Central memory CD4-positive, alpha-beta T cell (primary cell): ENCODE results near the gene HS6ST2.
"Not testable (repeated sequence)": the region's sequence is repeated elsewhere in the genome, so short reads cannot be mapped to it uniquely, and the experiment has no call there.

Source experiments
- DNase-seq: peaks from one replicate; pipeline ENCODE4 v3.0.0; 2022

Gene HS6ST2

DNA sequence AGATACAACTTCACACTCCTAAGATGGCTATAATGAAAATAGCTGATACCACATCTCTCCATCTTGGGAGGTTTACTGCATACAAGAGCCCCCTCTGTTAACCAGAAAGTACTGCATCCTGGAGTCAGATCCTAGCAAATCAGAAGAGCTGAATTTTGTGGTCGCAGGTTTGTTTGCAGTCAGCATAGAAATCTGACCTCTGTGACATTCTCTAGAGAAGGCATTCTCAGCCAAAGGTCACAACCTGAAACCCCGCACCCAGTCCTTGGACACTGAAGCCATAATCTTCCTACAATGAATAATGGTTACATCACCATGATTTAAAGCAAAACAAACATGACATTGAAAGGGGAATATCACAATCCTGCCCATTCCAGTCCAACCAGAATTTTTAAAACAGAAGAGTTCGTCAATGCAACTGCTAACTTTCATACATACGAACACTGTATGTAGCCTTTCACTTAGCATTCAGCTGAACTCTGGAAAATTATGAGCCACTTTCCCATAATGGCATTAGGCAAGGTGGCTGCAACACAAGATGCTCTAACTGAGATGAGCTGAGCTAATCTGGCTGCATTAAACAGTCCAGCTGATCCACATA lies 17.6 kb downstream of the HS6ST2 start:
- no peak for DNase-seq

DNA sequence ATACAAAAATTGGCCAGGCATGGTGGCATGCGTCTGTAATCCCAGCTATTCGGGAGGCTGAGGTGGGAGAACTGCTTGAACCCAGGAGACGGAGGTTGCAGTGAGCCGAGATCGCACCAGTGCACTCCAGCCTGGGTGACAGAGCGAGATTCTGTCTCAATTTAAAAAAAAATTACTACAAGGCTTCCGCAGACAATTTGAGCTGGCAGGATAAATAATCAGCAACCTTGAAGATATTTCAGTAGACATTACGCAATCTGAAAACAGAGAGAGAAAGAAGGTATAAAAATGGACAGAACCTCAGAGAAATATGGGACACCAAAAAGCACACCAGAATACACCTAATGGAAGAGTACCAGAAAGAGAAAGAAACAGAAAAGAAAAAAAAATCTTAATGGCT lies 25.3 kb downstream of the HS6ST2 start:
- no peak for DNase-seq

DNA sequence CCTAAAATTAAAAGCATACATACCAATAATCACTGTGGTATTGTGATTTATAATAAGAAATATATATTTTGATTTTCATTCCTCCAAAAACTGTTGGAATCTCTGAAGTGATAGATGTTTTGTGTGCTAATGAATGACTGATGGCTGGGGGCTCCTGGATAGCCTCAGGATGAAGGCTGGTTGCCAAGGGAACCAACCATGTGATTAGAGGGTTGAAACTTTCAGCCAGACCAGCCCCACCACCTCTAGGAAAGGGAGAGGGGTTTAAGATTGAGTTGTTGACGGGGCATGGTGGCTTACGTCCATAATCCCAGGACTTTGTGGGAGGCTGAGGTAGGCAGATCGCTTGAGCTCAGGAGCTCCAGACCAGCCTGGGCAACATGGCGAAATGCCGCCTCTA lies 34.0 kb downstream of the HS6ST2 start:
- no peak for DNase-seq

DNA sequence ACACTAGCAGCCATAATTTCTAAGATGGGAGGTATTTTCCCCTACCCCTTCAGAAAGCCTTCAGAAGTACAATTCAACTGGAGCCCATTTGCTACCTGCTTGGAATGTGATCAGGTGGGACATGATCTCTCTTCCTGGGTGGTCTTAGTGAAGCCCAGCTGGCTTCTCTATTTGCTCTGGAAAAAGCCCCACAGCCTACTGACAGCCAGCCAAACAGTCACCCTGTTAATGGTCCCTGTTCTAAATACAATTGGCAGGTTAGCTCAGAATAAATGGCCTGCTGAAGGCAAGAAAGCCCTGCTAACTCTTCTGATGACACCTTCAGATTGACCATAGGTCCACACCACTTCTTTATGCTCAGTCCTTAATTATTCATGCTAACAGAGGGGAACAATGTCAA lies 39.9 kb downstream of the HS6ST2 start:
- no peak for DNase-seq

DNA sequence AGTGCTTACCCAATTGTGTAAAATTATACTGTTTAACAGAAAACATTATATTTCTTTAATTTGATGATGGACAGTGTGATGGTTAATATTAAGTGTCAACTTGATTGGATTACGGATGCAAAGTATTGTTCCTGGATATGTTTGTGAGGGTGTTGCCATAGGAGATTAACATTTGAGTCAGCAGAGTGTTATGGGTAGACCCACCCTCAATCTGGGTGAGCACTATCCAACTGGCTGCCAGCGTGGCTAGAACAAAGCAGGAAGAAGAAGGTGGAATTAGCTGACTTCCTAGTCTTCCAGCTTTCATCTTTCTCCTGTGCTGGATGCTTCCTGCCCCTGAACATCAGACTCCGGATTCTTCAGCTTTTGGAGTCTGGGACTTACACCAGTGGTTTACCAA lies 42.1 kb downstream of the HS6ST2 start:
- DNase-seq = no peak

DNA sequence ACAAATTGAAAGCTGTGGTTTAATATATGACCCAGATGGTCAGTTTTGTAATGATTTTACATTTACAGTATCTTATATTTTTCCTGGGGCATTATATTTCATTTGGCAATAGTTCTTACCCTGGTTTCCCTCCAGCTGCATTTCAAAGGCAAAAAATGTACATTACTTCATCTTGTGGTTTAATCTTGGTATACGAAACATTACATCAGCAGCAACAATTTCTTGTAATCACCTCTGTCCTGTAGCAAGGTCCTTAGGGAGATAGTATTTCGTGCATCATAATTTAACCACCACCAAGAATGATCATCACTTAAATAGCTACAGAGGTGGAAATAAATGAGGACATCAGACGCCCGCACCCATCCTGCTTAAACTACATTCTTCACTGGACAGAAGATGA lies 48.8 kb downstream of the HS6ST2 start:
- DNase-seq = no peak

DNA sequence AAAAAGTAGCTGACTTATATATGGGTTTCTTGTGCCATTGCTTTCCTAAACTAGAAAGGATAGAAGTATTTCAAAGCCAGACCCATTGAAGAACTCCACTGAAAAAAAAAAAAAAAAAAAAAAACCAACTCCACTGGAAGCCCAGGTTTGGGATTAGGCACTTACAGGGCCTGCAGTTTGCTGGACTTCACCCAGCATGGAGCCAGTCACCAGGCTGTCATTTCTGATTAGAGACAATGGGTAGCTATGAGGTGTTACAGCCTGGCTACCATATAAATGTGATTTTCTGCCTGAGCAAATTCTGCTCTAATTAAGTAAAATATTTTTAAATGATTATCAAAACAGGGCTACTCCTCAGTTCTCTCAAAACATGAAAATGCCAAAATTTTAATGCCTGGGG lies 49.5 kb downstream of the HS6ST2 start:
- DNase-seq = no peak

DNA sequence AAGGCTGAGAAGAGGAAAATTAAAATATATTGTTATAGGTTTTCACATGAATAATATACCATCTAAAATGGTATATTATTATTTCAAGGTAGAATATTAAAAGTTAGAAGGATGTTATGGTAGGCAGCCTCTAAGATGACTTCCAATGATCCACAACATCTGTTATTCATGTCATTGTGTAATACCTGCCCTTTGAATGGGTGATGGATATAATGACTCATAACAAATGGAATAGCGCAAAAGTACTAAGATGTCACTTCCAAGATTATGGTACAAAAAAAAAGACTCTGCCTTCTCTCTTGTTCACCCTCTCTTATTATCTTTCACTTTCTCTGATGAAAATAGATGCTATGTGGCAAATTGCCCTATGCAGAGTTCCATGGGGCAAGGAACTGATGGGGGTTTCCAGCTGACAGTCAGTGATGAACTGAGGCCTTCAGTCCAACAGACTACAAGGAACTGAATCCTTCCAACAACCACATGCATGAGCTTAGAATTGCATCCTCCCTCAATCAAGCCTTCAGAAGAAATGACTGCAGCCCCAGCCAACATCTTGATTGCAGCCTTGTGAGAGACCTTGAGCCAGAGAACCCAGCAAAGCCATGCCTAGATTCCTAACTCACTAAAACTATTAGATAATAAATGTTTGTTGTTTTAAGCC lies 57.7 kb downstream of the HS6ST2 start:
- no peak for DNase-seq

DNA sequence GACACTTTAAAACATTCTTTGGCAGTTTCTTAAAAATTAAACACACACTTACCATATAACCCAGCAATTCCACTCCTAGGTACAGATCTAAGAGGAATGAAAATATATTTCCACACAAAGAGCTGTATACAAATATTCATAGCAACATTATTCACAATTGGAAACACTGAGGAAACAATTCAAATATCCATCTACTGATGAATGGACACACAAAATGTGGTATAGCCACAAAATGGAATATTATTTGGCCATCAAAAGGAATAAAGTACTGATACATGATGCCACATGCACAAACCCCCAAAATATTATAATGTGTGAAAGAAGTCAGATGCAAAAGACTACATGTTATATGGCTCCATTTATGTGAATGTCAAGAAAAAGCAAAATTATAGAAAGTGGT lies 70.9 kb downstream of the HS6ST2 start:
- DNase-seq = no peak

DNA sequence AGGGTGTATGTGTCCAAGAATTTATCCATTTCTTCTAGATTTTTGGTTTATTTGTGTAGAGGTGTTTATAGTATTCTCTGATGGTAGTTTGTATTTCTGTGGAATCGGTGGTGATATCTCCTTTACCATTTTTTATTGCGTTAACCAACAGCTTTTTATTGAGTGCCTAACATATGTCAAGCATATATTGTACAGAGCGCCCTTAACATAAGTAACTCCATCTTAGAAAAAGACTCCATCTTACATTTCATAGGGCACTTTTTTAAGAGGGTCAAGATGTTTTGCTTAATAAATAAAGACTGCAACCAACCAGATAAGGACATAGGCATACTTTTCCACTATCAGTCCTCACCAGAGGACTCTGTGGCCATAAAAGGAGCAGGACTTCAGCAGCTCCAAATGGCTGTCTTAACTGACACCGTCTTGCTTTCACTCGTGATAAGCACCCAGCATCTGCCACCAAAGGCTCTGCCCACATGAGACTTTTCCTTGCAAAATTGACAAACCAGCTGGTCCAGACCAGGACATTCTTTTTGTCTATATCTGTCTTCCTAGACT lies 75.0 kb downstream of the HS6ST2 start:
- DNase-seq = no peak

DNA sequence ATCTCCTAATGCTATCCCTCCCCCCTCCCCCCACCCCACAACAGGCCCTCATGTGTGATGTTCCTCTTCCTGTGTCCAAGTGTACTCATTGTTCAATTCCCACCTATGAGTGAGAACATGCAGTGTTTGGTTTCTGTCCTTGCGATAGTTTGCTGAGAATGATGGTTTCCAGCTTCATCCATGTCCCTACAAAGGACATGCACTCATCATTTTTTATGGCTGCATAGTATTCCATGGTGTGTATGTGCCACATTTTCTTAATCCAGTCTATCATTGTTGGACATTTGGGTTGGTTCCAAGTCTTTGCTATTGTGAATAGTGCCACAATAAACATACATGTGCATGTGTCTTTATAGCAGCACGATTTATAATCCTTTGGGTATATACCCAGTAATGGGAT lies 77.7 kb downstream of the HS6ST2 start:
- not testable (repeated sequence) for DNase-seq

DNA sequence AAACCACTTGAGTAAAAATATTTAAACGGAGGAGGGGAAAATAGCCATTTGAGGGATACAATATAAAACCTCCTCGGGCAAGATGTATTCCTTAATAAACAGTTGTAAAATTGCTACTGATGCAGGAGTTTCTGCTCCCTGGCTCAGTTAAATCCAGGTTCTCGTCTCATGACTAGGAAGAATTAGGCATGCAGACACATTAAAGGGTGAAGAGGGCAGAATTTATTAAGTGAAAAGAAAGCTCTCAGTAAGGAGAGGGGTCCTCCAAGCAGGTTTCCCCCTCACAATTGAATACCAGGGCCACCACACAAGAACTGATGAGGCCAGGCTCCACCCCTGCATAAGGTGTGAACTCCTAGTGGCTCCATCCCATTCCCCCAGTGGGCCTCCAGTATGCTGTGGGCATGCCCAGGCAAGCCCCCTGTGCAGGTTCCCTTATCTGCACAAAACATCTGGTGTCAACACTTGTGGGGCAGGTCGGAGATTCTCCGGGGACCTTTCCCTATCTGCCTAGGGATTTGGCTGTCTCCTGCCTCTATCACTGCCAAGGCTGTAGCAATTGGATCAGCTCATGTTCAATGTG lies 80.4 kb downstream of the HS6ST2 start:
- DNase-seq = no peak

DNA sequence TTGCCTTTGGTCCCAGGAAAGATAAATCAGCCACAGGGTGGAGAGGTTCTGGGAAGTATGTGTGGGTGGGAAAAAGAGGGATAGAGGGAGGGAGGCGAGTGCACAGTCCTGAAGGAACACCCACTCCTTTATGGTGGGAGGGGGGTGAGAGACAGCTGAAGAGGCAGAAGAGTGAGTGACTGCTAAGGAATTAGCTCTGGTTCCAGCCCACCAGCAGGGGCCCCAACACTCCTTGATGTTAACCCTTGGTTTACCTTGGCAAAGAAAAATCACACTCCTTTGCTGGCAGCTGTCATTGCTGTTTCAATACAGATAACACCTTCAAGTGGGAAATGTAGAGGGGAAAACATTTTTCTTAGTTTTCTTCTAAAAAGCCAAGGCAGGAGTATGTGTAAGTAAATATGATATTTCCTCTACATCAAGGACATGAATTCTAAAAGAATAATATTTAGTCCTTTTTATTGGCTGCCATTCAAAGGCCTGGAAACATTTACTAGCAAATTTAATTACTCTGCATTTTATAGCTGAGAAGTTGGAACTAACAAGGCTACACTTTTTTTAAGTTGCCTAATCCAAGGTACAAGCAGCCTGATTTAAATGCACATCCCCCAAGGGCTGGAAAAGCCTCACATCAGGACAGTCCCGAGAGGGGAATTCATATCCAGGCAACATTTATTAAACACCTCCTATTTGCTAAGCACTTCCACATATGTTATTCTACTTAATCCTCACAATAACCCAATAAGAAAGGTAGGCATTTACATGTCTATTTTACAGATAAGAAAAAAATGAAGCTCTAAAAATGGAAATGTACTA lies 81.7 kb downstream of the HS6ST2 start:
- DNase-seq = no peak

DNA sequence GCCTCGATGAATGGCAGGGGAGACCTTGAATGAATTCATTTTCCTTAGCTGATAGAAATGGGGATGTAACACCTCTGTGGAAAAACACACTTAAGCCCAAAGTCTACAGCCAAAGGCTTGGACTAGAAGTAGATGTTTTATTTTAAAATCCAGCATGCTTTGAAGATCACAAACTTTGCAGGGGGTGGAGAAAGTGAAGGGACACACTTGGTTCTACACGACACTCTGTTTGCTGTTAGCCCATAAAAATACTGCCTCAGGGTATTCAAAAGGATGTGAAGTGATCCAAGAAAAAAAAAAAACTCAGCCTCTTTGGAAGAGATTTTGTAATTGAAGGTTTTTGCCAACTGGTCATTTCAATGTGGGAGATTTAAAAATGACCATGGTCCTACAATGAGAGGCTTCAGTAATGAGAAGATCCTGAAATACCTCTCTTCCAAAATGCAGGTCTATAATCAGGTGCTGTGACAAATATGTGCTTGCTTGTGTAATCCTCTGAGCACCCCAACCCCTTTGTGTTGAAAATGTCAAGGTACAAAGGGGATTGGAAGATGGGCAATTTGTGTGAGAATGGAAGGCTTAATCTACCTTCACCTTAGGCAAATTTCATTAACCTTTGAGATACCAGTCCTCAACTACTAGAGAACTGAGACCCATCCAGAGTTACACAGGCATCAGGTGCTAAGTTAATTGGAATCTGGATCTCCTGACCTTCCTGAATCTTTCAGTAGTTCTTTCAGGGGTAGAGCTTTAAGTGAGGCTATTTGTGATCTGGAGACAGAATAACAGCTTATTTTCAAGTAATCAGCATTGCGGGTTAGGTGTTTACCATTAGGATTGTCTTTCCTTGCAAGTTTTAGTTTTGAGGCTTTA lies 82.5 kb downstream of the HS6ST2 start:
- DNase-seq = no peak

DNA sequence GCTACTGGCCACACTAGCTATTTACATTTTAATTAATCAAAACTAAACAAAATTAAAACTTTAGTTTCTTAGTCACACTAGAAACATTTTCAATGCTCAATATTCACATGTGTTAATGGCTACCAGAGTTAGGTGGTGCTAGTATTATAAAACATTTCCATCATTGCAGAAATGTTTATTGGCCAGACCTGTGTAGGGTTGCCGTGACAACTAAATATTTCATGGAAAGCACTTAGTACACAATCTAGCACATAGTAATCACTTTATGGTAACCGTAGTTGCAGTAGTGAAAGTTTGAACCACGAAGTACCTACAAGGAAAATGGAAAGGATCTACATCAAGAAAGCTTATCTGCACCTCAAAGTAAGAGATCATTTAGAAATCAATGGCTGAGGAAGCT lies 95.9 kb downstream of the HS6ST2 start:
- DNase-seq = no peak

DNA sequence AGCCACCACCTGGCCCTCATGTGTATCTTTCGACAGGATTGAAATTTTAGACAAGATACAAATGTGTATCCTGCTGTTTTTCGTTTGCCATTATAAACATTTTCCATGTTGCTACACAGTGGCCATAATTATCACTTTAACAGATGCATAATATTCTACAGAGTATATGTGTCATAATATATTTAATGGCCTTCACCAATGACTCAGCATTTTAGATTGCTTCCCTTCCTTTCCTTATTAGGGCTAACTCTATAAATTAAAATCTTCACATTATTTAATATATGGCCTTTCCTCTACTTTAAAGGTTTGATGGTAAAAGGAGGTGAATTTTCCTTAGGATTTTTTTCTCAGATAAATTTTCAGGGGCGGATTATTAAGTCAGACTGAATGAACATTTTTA lies 97.4 kb downstream of the HS6ST2 start:
- DNase-seq = no peak

DNA sequence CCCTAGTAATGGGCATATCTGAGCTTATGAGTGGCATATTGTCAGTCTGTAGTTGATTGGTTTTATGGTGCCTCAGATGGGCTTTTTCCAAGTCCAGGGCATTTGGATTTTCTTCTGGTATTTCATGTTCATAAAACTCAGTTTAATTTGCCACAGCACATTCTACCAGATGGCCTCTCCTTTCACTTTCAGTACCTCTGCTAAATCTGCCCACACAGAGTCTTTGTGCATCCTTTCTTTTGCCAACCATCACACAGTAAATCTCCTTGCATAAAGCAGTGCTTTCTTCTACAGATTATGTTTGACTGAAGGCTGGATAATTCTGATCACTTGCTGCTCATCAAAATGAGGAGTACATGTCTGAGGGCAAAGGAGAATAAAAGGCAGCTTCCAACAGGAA lies 98.2 kb downstream of the HS6ST2 start:
- DNase-seq = no peak

DNA sequence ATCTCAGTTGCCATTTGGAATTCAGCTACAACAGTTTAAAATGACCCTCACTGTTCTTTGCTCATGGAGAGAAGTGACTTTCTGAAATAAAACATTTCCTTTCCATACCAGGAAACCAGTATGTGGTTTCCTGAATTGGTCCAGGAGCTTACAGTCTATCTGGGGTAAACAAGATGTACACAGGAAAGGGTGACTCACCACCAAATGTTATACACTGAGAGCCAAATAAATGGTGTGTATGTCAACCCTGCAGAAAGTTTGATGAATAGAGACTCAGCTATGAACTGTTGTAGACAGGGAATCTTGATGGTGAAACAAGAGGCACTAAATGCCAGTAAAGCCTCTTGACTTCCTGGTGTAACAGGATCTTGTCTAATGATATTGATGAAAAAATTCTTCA lies 100.4 kb downstream of the HS6ST2 start:
- DNase-seq = no peak

DNA sequence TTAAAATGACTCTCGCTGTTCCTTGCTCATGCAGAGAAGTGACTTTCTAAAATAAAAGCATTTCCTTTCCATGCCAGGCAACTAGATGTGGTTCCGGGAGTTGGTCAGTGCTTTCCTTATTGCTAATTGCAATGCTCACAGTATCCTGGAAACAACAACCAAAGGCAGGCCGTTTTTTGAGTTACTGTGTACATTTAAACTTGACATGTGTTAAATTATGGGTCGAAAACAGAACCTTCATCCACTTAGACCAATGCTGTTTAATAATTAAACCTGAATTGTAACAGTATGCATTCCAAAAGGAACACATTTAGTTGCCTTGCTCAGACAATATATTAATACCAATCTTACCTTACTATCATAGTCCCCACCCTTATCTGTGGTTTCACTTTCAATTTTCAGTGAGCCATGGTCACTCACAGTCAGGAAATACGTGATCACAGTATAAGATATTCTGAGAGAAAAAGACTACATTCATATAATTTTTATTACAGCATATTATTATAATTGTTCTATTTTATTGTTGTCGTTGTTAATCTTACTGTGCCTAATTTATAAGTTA lies 102.6 kb downstream of the HS6ST2 start:
- DNase-seq = no peak

DNA sequence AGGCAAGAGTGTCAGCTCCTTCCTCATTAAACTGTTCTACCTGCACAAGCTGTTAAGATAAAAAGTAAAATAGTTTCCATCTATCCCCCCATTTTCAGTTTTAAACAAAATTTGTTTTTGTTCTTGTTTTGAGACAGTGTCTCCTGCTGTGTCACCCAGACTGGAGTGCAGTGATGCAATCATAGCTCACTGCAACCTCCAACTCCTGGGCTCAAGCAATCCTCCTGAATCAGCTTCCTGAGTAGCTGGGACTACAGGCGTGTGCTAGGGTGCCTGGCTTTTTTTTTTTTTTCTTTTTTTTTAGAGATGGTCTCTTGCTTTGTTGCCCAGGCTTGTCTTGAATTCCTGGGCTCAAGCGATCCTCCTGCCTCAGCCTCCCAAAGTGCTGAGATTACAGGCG lies 105.4 kb downstream of the HS6ST2 start:
- no peak for DNase-seq

DNA sequence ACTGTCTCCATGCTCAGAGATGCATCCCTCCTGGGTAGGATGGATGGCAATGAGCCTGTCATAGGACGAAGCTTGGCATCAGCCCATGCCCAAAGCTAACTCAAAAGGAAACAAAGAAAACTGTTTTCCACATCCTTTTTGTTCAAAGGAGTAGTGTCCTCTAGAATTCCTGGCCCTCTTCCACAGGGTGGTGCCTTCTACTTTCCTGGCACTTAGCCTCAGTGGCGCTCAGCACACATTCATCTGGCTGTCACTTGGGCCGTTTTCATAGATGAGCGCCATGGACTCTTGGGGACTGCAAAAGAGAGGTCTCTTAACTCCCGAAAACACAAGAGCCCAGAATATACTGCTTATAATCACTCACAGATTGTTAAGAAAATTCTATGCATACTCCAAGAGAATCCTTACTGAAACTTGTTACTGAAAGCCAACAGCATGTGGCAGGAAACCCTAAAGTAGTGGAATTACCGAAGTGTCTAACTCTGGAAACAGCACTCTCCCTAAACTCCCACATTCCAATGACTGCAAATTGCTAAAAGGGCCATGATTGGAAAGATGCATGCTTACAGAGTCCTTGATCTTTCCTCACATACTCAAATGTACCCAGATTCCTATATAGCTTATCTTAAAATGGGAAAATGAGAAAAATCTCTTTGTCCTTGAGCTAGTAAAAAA lies 110.0 kb downstream of the HS6ST2 start:
- DNase-seq = no peak

DNA sequence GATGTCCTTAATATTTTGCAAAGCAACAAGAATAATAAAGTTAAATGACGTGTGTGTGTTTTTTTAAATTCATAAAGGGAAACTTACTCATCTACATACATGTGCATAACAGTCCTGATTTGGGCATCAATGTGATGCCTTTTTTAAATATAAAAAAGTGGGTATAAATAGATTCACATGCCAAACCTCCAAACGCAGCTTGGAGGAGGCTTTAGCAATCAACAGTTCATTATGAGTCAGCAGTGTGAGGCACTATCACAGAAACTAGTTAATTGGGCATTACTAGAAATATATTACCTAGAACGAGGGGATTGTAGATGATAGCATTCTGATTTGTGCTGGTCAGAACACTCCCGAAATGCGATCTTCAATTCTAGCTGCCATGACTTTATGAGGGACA lies 115.1 kb downstream of the HS6ST2 start:
- DNase-seq = no peak
